ENCODE data around the gene NIPBL. TPM values are rescaled to one million over a fixed set of nuclear protein-coding genes. Genes with fewer than 3 reads are reported as not detected.

The NIPBL gene
- total RNA-seq, 1 donor from 2014 or later = 48.5 TPM

DNA sequence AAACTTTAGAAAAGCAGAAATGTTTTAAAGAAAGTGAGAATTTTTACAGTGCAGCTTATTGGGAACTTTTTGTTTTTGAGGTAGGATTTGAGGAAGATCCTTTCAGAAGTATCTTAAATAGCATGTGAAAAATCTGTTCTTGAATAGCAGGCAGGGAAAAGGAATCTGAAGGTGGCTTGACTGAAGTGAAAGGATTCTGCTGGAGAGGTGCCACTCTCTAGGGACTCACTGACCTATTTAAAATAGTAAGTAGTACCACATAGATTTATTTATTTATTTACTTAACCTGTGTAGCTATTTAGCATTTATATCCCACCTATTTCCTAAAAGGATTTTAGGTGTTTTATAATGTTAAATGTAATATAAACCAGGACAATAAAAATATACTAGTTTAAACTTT, 69.1 kb downstream of the NIPBL start:
- DNase-seq (ENCODE audit: low spot score) = no peak
- peaks cover 10% of the 10 kb centered on the region for H3K4me1 Mint-ChIP-seq (ENCODE audit: low read depth)
- H3K4me3 Mint-ChIP-seq (ENCODE audit: low read depth) = no peak overlapping the region
- no peaks in the 10 kb centered on the region for H3K9me3 Mint-ChIP-seq
- H3K36me3 Mint-ChIP-seq (ENCODE audit: low read depth) = no peaks in the 10 kb centered on the region
- intact Hi-C loops (cut with micrococcal nuclease) = loop anchor here (2.0 kb wide), 1 partner anchor 207 kb away; no protein-coding TSS in a partner anchor
- H3K27me3 Mint-ChIP-seq (ENCODE audit: low read depth) = no peaks in the 10 kb centered on the region
- H3K27ac Mint-ChIP-seq = no peak overlapping the region

DNA sequence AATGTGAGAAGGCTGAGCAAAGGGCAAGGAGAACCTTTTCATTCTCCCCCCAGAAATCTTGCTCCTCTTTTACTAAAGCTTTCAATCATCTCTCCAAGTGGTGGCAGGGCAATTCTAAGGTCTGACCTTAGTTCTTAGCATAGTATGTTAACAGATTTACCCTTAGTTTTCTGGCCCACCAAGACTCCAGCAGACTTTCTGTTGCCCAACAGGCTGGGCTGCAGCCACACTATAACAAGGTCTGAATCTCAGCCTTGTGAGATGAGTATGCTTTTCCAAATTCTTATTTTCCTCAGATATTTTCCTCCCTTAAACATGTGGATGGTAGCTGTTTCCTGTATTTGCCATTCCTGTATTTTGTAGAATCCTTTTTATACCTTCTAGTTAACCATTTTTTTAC, 69.5 kb downstream of the NIPBL start:
- H3K4me3 Mint-ChIP-seq (ENCODE audit: low read depth) = no peak overlapping the region
- no peak overlapping the region for H3K27ac Mint-ChIP-seq
- no peak for DNase-seq (ENCODE audit: low spot score)
- intact Hi-C loops (cut with micrococcal nuclease) = no loop called here
- H3K36me3 Mint-ChIP-seq (ENCODE audit: low read depth) = no peaks in the 10 kb centered on the region
- H3K27me3 Mint-ChIP-seq (ENCODE audit: low read depth) = no peaks in the 10 kb centered on the region
- H3K4me1 Mint-ChIP-seq (ENCODE audit: low read depth) = peaks cover 13% of the 10 kb centered on the region
- no peaks in the 10 kb centered on the region for H3K9me3 Mint-ChIP-seq

DNA sequence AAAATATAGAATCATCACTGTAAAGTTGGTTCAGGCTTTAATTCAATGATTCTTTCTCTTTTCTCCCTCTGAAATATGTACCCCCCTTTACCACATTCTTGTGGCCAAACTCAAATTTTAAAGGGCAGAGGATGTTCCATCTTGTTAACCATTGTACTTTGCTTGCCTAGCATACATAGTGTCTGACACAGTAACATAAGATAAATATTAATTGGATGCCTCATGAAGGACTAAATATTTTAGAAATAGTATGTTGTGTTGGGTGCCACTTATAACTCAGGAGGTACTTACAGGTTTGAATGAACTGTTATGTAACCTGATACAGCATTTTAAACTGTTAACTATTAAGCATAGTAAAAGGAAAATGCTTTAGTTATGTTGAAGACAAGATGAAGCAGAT, 71.5 kb downstream of the NIPBL start:
- H3K9me3 Mint-ChIP-seq = no peaks in the 10 kb centered on the region
- no peaks in the 10 kb centered on the region for H3K27me3 Mint-ChIP-seq (ENCODE audit: low read depth)
- H3K4me1 Mint-ChIP-seq (ENCODE audit: low read depth) = peaks cover 16% of the 10 kb centered on the region
- H3K27ac Mint-ChIP-seq = no peak overlapping the region
- H3K36me3 Mint-ChIP-seq (ENCODE audit: low read depth) = no peaks in the 10 kb centered on the region
- intact Hi-C loops (cut with micrococcal nuclease) = no loop called here
- H3K4me3 Mint-ChIP-seq (ENCODE audit: low read depth) = no peak overlapping the region
- DNase-seq (ENCODE audit: low spot score) = no peak

DNA sequence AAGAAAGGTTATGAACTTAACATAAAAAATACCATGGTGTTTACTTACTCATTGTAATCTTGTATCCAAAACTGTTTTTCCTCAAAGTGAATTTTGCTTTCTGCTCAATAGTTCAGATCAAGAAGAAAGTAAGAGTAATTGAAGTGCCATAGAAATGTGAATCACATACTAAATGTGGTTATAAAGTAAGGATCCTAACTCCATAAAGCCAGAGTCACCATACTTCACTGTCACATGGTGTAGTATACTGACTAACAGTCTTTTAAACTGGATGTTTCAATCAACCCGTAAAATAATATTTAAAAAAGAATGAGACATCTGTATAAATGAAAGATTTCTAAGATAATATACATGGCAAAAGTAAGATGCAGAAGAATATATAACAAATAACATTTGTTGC, 72.1 kb downstream of the NIPBL start:
- no peak for DNase-seq (ENCODE audit: low spot score)
- no peak overlapping the region for H3K4me3 Mint-ChIP-seq (ENCODE audit: low read depth)
- intact Hi-C loops (cut with micrococcal nuclease) = no loop called here
- H3K27me3 Mint-ChIP-seq (ENCODE audit: low read depth) = no peaks in the 10 kb centered on the region
- H3K27ac Mint-ChIP-seq = no peak overlapping the region
- H3K36me3 Mint-ChIP-seq (ENCODE audit: low read depth) = no peaks in the 10 kb centered on the region
- no peaks in the 10 kb centered on the region for H3K9me3 Mint-ChIP-seq
- peaks cover 16% of the 10 kb centered on the region for H3K4me1 Mint-ChIP-seq (ENCODE audit: low read depth)

DNA sequence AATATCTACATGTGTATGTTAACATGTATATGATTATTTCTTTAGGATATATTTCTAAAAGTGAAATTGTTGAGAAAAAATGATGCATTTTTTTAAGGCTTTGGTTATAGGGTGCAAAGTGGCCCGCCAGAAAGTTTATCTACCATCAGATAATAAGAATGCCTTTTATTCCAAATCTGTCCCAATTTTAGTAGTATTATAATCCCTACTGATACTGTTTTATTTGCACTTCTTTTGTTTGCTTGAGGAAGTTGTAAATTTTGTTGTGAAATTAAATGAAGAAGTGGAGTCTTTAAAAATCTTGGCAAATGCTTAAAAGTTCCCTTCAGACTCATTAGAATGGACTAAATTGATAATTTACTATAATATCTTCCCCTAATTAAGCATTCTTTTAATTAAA, 73.0 kb downstream of the NIPBL start:
- H3K27me3 Mint-ChIP-seq (ENCODE audit: low read depth) = no peaks in the 10 kb centered on the region

DNA sequence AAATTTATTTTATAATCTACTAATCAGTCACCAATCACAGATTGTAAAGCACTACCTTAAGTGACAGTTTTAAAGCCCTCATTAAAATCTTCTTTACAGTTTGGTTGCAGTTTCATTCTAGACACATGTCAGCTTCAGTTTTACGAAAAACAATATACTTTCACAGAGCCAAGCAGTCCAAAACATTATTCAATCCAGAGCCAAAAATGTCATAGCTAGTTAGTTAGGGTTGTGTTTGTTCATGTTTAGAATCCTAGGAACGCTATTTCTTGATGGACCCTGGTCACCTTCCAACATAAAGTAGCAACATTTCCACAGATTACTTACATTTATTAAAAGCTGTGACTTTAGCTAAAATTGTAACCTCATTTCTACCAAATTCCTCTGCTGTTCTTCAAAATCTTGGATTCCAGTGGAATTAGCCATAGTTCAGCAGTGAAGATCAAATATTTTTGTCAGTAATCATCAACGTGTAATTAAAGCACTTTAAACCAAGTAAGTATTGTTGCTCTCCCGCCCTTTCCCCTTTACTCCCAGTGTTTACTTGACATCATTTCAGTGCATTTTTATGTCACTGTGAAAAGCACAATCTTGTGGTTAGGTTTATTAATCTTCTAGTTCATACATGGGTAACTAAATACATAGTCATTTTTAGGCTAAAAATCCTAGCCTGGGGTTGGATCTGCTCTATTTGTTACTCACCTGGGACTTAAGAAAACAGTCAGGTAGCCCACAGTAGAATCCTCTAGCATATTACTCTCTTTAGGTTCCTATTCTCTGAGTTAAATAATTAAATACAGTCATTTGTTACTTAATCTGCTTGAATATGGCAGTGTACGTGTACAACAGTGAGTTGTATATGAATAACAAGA, 74.3 kb downstream of the NIPBL start:
- DNase-seq (ENCODE audit: low spot score) = no peak
- no peaks in the 10 kb centered on the region for H3K27me3 Mint-ChIP-seq (ENCODE audit: low read depth)
- intact Hi-C loops (cut with micrococcal nuclease) = no loop called here
- H3K4me1 Mint-ChIP-seq (ENCODE audit: low read depth) = peaks cover 12% of the 10 kb centered on the region
- no peaks in the 10 kb centered on the region for H3K9me3 Mint-ChIP-seq
- H3K27ac Mint-ChIP-seq = no peak overlapping the region
- H3K36me3 Mint-ChIP-seq (ENCODE audit: low read depth) = peaks cover 6% of the 10 kb centered on the region
- H3K4me3 Mint-ChIP-seq (ENCODE audit: low read depth) = no peak overlapping the region

More for the DNA sequence above, 73.0 kb downstream of the NIPBL start:
- Mint-ChIP-seq H3K36me3 (ENCODE audit: low read depth) (no peaks in the 10 kb centered on the region), H3K4me3 (ENCODE audit: low read depth) (no peak overlapping the region), H3K9me3 (no peaks in the 10 kb centered on the region), H3K27ac (no peak overlapping the region), H3K4me1 (ENCODE audit: low read depth) (peaks cover 12% of the 10 kb centered on the region)
- intact Hi-C loops (cut with micrococcal nuclease) = no loop called here
- DNase-seq (ENCODE audit: low spot score) = no peak

DNA sequence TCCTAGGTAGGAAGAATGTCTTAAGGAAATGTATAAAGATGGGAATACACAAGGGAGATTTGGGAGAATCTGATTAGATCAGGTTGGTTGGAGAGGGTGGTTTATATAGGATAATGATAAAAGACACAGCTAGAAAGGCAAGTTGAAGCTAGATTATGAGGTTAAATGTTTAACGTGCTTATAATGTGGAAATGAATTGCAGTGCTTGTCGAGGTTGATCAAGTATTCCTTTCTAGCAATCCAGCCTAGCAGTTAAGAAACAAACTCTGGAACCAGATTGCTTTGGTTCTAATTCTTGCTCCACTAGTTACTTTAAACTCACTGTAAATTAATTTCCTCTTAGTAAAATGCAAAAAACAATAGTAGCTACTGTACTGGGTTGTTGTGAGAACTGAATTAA, 76.5 kb downstream of the NIPBL start:
- intact Hi-C loops (cut with micrococcal nuclease) = no loop called here
- no peak for DNase-seq (ENCODE audit: low spot score)
- no peak overlapping the region for H3K27ac Mint-ChIP-seq
- H3K4me1 Mint-ChIP-seq (ENCODE audit: low read depth) = peaks cover 14% of the 10 kb centered on the region
- peaks cover 14% of the 10 kb centered on the region for H3K36me3 Mint-ChIP-seq (ENCODE audit: low read depth)
- H3K9me3 Mint-ChIP-seq = no peaks in the 10 kb centered on the region
- H3K4me3 Mint-ChIP-seq (ENCODE audit: low read depth) = no peak overlapping the region
- no peaks in the 10 kb centered on the region for H3K27me3 Mint-ChIP-seq (ENCODE audit: low read depth)

DNA sequence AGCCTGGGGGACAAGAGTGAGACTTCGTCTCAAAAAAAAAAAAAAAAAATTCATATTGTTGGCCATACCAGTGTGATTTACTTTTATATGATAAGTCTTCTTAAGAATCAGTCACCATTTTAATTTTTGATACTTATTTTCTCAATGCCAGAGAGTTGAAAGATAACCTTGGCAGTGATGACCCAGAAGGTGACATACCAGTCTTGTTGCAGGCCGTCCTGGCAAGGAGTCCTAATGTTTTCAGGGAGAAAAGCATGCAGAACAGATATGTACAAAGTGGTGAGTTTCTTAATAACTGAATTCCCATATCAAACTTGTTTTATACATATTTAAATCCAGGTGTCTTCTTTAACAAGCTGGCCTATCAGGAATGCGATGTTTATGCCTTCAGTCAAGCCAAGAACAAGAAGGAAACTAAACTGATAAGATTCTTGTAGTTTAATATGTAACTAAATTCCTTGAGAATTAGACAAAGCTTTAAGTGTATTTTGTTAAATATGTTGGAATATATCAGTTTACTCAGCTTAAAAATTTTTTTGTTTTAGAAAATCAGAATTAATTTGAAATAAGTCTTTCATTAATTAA, 81.5 kb downstream of the NIPBL start:
- H3K4me3 Mint-ChIP-seq (ENCODE audit: low read depth) = no peak overlapping the region
- DNase-seq (ENCODE audit: low spot score) = no peak
- H3K36me3 Mint-ChIP-seq (ENCODE audit: low read depth) = peaks cover 21% of the 10 kb centered on the region
- H3K27me3 Mint-ChIP-seq (ENCODE audit: low read depth) = no peaks in the 10 kb centered on the region
- no peaks in the 10 kb centered on the region for H3K9me3 Mint-ChIP-seq
- peaks cover 6% of the 10 kb centered on the region for H3K4me1 Mint-ChIP-seq (ENCODE audit: low read depth)
- intact Hi-C loops (cut with micrococcal nuclease) = no loop called here
- no peak overlapping the region for H3K27ac Mint-ChIP-seq

DNA sequence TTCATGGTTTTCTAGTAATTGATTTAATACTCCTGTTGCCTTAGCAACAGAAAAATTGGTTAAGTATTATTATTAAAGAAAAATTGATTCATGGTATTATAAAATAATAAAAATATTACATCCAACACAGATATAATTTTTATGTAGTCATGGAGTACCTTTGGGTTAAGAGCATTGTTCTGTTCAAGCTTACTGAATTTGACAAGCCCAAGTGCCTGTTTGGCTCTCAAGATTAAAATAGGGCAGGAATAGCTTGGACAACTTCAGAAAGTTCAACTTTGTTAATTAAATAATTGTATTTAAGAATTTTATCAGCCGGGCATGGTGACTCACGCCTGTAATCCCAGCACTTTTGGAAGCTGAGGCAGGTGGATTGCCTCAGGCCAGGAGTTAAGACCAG, 82.0 kb downstream of the NIPBL start:
- Mint-ChIP-seq H3K27ac (no peak overlapping the region), H3K36me3 (ENCODE audit: low read depth) (peaks cover 21% of the 10 kb centered on the region), H3K27me3 (ENCODE audit: low read depth) (no peaks in the 10 kb centered on the region), H3K4me3 (ENCODE audit: low read depth) (no peak overlapping the region), H3K4me1 (ENCODE audit: low read depth) (peaks cover 6% of the 10 kb centered on the region), H3K9me3 (no peaks in the 10 kb centered on the region)
- no peak for DNase-seq (ENCODE audit: low spot score)
- intact Hi-C loops (cut with micrococcal nuclease) = no loop called here

DNA sequence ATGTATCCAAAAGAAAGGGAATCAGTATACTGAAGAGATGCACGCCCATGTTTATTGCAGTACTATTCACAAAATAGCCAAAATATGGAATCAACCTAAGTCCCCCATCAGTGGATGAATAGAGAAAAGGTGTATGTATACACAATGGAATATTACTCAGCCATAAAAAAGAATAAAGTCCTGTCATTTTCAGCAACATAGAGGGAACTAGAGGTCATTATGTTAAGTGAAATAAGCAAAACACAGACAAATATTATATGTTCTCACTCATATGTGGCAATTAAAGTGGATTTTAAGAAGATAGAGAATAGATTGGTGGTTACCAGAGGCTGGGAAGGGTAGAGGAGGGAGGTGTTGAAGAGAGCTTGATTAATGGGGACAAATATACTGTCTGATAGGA, 88.6 kb downstream of the NIPBL start:
- Mint-ChIP-seq H3K27ac (no peak overlapping the region), H3K27me3 (ENCODE audit: low read depth) (no peaks in the 10 kb centered on the region), H3K9me3 (no peaks in the 10 kb centered on the region), H3K36me3 (ENCODE audit: low read depth) (peaks cover 40% of the 10 kb centered on the region), H3K4me3 (ENCODE audit: low read depth) (no peak overlapping the region), H3K4me1 (ENCODE audit: low read depth) (no peaks in the 10 kb centered on the region)
- intact Hi-C loops (cut with micrococcal nuclease) = no loop called here
- DNase-seq (ENCODE audit: low spot score) = no peak

DNA sequence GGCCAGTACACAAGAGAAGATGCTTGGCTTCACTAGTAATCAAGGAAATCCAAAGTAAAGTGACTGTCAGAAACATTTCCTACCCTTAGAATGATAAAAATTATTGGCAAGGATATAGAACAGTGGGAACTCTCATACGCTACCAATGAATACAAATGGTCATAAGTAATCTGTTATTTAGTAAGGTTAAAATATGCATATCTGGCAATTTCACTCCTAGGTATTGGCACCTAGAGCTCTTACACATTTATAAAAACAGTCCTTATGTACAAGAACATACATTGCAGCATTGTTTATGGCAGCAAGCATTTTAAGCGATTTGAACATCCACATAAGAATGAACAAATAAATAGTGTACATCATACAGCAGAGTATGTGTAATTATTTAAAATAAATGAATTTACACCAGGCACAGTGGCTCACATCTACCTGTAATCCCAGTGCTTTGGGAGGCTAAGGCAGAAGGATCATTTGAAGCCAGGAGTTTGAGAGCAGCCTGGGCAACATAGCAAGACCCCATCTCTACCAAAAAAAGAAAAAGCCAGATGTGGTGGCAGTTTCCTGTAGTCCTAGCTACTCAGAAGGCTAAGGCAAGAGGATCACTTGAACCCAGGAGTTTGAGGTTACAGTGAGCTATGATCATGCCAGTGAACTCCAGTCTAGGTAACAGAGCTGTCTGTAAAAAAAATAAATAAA, 93.3 kb downstream of the NIPBL start:
- no peaks in the 10 kb centered on the region for H3K27me3 Mint-ChIP-seq (ENCODE audit: low read depth)
- H3K27ac Mint-ChIP-seq = no peak overlapping the region
- intact Hi-C loops (cut with micrococcal nuclease) = no loop called here
- H3K9me3 Mint-ChIP-seq = no peaks in the 10 kb centered on the region
- H3K4me3 Mint-ChIP-seq (ENCODE audit: low read depth) = no peak overlapping the region
- no peaks in the 10 kb centered on the region for H3K4me1 Mint-ChIP-seq (ENCODE audit: low read depth)
- DNase-seq (ENCODE audit: low spot score) = no peak
- H3K36me3 Mint-ChIP-seq (ENCODE audit: low read depth) = peaks cover 46% of the 10 kb centered on the region

DNA sequence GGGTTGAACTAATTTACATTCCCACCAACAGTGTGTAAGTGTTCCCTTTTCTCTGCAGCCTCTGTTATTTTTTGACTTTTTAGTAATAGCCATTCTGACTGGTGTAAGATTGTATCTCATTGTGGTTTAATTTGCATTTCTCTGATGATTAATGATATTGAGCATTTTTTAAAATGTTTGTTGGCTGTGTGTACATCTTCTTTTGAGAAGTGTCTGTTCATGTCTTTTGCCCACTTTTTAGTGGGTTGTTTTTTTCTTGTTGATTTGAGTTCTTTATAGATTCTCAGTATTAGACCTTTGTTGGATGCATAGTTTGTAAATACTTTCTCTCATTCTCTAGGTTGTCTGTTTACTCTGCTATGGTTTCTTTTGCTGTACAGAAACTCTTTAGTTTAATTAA, 101.6 kb downstream of the NIPBL start:
- DNase-seq (ENCODE audit: low spot score) = no peak
- H3K9me3 Mint-ChIP-seq = peaks cover 18% of the 10 kb centered on the region
- peaks cover 48% of the 10 kb centered on the region for H3K36me3 Mint-ChIP-seq (ENCODE audit: low read depth)
- peaks cover 2% of the 10 kb centered on the region for H3K4me1 Mint-ChIP-seq (ENCODE audit: low read depth)
- intact Hi-C loops (cut with micrococcal nuclease) = no loop called here
- H3K4me3 Mint-ChIP-seq (ENCODE audit: low read depth) = no peak overlapping the region
- H3K27ac Mint-ChIP-seq = no peak overlapping the region
- no peaks in the 10 kb centered on the region for H3K27me3 Mint-ChIP-seq (ENCODE audit: low read depth)

DNA sequence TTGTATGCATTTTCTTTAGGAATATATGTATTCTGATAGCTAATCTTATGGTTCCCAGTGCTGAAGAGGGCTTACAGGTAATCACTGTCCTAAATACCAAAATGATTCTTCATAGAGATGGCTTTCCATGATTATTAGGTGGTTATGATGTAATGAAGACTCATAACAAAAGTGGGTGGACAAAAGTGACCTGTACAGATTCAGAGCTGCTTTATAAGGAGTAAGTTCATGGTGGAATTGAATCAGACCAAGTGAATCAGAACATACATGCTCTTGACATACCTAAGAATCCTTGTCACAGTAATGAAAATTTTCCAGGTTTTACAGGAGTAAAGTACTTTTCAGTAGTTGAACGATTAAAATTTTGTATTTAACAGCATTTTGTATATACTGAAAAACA, 105.6 kb downstream of the NIPBL start:
- intact Hi-C loops (cut with micrococcal nuclease) = no loop called here
- peaks cover 50% of the 10 kb centered on the region for H3K36me3 Mint-ChIP-seq (ENCODE audit: low read depth)
- H3K4me3 Mint-ChIP-seq (ENCODE audit: low read depth) = no peak overlapping the region
- no peaks in the 10 kb centered on the region for H3K27me3 Mint-ChIP-seq (ENCODE audit: low read depth)
- peaks cover 18% of the 10 kb centered on the region for H3K9me3 Mint-ChIP-seq
- H3K4me1 Mint-ChIP-seq (ENCODE audit: low read depth) = peaks cover 8% of the 10 kb centered on the region
- no peak for DNase-seq (ENCODE audit: low spot score)
- no peak overlapping the region for H3K27ac Mint-ChIP-seq

Data from activated T-helper 2 cell treated with anti-CD3 and anti-CD28 coated beads, Interferon-gamma antibody, Interleukin-2, Interleukin-4, amounts not matched to agents 10 μg/mL and 5 μg/mL and 100 μg/mL, durations not matched to agents 14 hours and 24 hours and 36 hours (primary cell).